Frontal cortex (tissue), 4 donors: Measurements from ENCODE around the gene DENND1A. TPM values are rescaled to one million over a fixed set of nuclear protein-coding genes. Genes with fewer than 3 reads are reported as not detected.

Experiments used
- DNase-seq, 2 donors: peaks; one replicate each; pipeline ENCODE4 v3.0.0; 2012; ENCODE audit warnings: low spot score in 2 of 2
- FAIRE-seq: peaks from 2 replicates; lab custom pipeline; 2012; peaks lifted over from hg19 to GRCh38; lab: Jason Lieb, UNC
- total RNA-seq: library from RNA; depleted of rRNA; stranded (reverse); fragments of >200 nt; gene quantifications from one replicate; pipeline ENCODE4 v1.2.3, GENCODE V29; 2014
- donor health status: control.
- donor health status: control.
- donor health status: control.

DENND1A gene
- total RNA-seq, 1 donor from 2014 or later: 17.9 TPM

DNA sequence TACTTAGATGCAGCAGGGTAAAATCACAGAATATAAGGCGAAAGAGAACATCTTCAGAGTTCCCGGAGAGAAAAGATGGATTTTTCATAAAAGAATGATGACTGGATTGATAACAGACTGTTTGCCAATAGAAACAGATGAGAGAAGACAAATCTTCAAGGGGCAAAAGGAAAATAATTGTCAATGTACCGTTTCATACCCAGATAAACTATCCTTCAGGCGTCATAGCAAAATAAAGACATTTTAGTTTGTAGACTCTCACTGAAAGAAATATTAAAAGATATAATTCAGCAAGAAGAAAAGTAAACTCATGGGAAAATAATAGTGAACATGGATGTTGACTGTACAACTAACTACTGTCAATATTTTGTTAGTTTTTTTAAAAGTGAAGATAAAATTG, 399.7 kb downstream of the DENND1A start:
- FAIRE-seq (no peak), DNase-seq (no peak)

DNA sequence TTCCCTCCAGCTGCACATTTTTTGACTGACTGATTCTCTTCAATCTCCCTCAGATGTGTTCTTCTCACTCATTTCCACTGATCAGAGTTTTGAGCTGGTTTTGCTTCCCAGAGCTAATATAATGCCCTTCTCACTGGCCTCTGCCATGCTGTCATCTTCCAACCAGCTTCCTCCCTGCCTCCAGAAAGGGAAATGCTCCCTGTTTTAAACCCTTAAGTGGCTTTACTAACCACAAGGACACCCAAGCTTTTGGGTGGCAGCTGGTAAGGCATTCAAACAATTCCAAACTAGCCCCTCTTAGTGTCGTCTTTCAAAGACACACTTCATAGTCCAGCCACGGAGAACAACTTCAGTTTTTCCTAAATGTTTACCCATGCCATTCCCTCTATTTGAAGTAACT, 401.4 kb downstream of the DENND1A start:
- no peak for DNase-seq
- no peak for FAIRE-seq

DNA sequence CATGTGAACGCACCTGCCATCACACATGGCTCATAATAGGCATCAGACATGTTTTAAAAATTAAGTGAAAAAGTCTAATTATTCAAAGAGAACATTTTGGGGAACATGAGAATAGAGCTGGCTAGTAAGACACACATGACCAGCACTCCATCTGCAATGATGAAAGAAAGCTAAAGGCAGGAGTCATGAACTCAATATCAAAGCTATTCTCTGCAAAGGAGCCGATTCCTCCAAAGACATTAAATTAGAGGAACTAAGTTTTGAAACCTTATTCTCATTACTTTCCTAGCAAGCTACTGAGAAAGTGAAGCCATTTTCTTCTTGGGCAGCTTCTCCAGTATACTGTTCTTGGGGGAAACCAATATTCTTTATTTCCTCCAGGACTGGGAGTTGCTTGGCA, 401.9 kb downstream of the DENND1A start:
- FAIRE-seq: no peak

DNA sequence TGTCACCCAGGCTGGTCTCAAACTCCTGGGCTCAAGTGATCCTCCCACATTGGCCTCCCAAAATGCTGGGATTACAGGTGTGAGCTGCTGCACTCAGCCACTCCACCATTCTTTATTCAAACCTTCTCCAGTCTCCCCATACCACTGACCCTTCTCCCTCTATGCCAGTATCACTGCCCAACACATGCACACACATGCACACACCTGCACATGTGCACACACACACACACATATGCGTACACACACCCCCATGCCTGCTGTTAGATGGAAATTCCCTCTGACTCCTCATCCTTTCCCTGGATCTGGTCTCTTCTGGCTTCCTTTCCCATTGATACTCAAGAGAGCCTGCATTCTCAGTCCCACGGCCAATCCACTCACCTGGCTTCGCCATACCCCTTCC, 404.0 kb downstream of the DENND1A start:
- FAIRE-seq: no peak
- no peak for DNase-seq

More for the DNA sequence above, 401.9 kb downstream of the DENND1A start:
- no peak for DNase-seq

DNA sequence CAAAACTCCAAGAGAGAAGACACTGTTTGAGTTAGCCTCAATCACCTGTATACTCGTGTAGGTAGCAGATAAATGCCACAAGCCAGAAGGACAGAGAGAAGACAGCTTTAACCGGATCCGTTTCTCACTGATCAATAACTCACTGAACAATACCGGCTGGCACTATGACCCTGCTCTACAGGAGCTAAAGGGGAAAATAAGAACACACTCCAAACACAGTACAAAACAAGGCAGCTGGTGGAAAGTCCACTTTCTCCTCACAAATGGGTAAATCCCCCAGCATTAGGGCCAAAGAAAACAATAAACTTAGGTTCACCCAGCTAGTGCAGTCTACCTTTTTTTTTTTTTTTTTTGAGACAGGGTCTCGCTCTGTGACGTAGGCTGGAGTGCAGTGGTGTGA, 404.5 kb downstream of the DENND1A start:
- no peak for FAIRE-seq

DNA sequence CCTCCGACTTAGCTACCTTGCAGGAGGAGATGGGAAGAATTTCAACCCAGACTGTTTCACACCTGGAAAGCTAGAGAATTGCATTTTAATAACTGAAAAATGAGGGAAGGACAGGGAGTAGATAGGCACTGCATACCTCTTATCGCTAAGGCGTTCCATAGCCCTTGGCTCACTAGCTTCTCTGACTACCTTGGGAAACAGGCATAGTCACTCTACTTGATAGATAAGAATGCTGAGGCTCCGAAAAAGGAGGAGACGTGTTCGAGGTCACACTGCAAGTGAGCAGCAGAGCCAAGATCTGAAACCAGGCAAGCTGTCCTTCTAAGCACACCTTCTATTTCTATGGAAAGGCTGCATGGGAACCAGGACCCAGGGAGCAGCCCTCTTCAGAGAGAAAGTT, 405.1 kb downstream of the DENND1A start:
- no peak for DNase-seq
- FAIRE-seq: no peak

More for the DNA sequence above, 404.5 kb downstream of the DENND1A start:
- DNase-seq: no peak

DNA sequence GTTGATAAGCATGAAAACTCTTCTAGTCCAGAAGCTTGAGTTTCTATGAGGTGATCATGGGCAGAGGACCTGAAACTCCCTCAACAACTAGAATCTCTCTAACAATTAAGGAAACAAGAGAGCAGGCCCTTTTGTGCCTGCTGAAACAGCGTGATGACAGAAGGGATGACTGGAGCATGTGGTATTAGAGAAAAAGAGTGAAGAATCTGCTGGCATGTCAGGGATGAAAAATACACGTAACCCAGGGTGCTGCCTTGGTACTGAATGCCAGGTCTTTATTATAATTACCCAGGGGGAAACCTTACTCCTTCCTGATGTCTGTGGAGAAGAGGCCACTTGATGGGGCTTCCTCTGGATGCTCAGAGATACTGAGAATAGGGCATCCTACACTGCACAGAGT, 406.1 kb downstream of the DENND1A start:
- no peak for DNase-seq
- FAIRE-seq: no peak

DNA sequence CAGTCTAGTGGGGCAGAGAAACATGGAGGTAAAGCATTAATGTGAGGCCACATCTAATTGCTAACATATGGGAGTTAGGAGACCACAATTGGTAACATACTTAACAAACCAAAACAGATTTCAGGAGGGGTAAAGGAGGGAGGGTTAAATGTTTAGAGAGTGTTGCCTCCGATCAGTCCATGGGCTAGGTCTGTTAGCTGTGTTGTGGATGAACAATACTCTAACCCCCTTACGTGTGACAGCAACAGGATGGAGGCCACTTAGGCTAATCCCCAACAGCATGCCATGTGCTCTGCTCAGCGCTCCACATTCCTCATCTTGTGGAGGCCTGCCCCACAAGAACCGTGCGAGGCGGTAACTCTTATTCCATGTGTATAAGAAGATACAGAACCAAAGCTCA, 406.9 kb downstream of the DENND1A start:
- DNase-seq: no peak
- no peak for FAIRE-seq

DNA sequence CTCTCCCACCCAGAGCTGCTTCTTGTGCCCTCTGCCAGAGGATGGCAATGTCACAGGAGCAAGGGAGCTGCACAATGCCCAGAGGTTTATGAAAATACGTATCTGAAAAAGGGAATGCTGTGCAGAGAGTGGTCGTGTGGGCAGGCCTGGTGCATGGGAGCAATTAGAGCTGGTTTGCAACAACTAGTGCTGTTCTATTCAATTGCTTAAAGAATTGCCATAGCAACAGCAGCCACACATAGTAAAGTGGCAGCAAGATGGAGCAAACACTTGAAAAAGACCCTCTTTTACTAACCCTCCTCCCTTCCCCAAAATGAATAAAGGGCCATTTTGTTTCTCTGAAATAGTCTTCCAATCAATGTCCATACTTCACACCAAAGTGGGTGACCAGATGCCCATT, 407.7 kb downstream of the DENND1A start:
- DNase-seq (no peak), FAIRE-seq (no peak)

DNA sequence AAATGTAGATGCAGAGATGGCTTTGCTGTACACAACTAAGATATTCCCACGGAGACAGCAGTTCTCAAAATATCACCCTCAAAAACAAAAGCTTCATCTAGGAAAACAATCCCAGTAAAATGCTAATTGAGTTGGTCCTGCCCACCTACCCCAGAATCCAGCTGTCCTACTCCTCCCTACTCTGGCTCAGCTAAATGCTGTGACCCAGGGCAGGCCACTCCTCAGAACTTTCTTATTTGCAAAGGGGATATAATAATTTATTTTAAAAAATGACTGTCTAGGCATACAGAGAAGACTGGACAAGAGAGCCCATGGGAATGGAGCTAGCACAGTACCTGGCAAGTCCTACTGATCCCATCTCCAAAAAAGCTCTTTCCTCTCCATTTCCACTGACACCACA, 411.6 kb downstream of the DENND1A start:
- DNase-seq (no peak), FAIRE-seq (no peak)

DNA sequence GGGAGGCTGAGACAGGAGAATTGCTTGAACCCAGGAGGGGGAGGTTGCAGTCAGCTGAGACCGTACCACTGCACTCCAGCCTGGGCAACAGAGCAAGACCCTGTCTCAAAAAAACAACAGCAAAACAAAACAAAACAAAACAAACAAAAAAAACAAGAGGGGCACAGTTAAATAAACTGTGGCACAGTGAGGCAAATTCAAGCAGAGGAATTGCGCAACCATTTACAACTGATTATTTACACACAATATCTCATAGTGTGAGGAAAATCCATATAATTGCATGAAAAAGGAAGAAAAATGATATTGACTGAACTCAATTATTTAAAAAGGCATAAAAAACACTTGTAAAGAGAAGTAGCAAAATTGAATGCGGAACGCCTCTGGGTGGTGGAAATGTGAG, 412.4 kb downstream of the DENND1A start:
- FAIRE-seq (no peak), DNase-seq (no peak)

DNA sequence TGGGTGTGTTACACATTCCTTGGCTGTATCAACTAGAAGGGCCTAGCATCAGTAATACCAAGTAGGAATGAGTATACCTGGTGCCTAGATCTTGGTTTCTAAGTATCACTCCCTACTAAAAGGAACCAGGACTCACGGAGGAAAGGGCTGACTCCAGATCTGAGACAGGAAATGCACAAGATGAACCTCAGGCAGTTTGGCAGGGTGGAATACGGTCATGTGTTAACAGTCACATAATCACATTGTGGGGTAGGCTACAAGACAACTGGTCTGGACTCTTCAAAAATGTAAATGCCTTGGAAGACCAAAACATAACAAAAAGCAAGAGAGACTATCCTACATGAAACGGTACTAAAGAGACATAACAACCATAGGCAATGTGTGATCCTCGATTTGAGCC, 415.2 kb downstream of the DENND1A start:
- DNase-seq: no peak

DNA sequence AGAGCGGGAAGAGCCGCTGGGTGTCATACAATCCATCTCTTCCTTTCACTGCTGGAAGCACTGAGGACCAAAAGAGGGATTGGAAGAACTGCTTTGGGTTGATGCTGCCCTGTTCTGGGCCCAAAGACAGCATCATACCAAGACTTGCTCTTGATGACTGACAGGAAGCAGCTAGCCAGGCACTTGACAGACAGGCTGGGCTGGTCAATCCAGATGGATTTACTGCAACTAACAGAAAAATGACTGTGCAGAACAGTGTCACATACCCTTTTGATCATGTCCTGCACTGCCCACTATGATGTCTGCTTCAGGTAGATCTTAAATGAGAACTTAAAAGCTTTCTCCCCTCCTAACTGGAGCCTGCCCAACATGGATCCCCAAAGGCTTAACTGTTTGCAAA, 416.4 kb downstream of the DENND1A start:
- no peak for DNase-seq
- no peak for FAIRE-seq

More for the DNA sequence above, 415.2 kb downstream of the DENND1A start:
- no peak for FAIRE-seq

DNA sequence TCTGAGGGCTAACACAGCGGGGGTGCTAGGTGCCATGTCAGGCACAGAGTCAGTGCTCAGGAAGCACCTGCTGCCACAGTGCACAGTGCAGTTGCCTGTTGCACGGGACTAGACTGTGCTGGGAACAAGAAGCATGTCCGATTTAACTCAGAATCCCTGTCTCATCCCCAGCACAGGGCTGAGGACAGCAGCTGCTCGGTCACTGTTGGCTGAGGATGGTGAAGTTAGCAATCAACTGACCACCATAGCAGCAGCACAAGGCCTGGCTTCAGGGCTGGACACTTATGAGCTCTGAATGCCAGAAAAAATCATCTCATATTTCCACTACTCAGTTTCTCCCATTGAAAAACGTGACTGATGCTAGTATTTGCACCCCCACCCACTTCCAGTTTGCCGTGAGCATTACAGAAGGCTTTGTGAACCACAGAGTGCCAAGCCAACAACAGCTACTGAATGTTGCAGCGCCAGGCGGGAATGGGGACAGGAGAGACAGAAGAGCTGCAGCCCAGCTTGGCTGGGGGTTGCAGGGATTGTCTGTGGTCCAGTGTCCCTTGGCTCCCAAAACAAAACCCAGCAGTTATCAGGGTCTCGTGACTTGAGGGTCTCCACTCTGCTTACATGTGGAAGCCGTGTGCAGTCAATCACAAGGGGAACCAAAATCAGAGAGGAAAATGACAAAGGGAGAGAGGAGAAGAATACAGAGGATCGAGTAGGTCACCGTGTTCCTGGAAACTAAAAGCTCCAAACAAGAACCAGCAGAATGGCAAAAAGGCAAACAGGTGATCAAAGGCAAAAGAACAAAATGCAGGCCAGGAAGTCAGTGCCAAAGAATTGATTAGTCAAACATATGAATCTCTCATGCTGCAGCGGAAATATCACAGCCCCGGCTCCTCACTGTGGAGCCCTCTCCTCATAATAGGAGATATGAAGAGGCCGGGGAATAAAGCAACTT, 418.3 kb downstream of the DENND1A start:
- DNase-seq: no peak

DNA sequence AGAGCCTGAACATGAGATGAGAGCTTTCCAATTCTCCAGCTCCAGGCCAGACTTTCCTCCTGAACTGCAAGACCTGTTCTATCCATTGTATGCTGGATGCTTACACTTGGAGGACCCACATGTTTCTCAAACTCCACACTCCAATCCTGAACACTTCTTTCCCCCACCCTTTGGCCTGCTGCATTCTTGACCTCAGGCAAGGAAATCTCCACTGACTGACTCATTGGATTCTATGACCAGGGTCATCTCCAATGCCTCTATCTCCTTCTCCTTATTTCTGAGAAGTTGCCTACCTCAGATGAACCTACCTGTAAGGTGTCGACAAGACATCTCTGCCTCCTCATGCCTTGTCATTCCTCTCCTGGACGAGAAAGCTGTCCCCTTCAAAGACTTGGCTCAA, 420.3 kb downstream of the DENND1A start:
- FAIRE-seq: no peak

More for the DNA sequence above, 418.3 kb downstream of the DENND1A start:
- FAIRE-seq: no peak

DNA sequence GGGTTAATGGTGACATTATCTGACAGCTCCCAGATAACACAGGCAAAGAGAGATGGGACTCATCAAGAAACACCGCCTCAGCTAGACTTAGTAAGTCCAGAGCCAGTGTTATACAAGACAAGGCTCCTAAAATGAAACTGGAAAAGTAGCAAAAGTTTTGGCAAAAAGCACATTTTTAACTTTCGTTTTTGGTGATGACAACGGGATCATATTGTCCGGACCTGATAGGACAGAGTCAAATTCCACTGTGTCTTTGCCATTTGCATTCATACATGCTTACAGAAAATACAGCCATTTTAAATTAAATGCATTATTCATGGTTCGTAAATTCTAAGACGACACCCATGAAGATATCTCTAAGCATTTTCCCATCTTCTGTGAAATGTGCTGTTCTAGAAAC, 421.9 kb downstream of the DENND1A start:
- FAIRE-seq: no peak

More for the DNA sequence above, 420.3 kb downstream of the DENND1A start:
- no peak for DNase-seq

DNA sequence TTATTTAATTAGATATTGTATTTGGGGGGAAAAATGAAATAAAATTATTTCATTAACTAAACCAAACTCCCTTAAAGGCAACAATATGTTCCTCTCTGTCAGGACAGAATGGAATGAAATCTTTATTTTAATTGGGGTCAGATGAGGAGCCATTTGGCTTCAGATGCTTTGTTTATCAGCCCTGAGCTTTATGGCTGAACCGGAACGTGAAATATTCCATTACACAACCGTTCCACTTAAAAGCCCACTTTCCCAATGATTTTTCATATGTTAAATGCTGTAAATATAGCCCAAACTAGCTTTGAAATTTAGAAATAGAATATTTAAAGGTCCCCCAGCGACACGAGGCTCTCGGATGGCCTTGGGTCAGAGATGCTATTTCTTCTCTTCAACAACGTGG, 424.4 kb downstream of the DENND1A start:
- DNase-seq (no peak), FAIRE-seq (no peak)

More for the DNA sequence above, 421.9 kb downstream of the DENND1A start:
- DNase-seq: no peak

DNA sequence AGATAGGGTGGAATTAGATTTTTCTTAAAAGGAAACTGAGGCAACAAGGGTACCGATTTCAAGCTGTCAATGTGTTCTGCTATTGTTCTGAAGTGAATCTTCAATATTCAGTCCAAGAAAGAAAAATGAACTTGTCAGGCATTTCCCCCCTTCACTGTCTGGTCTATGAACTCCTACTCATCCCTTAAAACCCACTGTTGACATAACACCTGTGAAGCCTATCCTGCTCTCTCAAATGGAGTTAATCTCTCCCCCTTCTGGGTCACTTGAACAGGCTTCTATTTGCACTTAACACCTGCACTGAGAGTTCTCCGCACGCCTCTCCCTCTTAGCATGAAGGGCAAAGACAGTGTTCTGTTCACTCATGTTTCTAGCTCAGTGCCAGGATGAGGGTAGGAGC, 429.6 kb downstream of the DENND1A start:
- FAIRE-seq (no peak), DNase-seq (no peak)

DNA sequence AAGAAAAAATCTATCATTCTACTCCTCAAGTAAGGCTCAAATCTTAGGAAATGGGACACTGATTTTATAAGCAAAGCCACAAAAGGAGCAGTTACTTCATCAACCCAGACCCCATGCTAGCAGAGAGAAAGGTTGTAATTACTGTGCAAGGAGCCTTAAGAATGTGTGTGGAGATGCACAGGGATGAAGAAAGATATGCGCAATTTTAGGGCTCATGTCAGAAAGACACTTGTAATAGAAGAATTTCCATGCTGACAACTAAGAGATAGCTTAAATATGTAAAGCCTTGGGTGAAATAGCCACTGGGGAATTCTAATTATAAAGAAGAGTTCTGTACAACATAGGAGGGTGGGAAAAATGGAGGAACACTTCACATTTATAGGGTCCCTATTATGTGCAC, 432.1 kb downstream of the DENND1A start:
- DNase-seq: no peak
- FAIRE-seq: no peak

DNA sequence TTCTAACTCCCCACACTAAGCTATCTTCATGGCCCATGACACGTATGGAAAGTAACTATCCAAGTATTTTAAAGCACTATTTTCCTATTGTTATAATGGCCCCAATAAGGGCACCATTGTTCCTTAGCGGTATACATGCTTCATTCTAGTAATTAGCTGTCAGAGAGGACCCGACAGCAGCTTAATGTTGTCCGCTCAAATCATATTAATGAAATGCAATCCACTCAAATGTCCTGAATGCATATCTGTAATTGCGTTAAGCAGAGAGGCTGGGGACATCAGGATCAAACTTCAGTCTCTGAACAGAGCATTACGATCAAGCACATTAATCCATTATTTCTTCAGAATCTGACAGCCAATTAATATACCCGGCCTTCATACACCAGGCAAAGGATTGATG, 434.2 kb downstream of the DENND1A start:
- FAIRE-seq (no peak), DNase-seq (no peak)

DNA sequence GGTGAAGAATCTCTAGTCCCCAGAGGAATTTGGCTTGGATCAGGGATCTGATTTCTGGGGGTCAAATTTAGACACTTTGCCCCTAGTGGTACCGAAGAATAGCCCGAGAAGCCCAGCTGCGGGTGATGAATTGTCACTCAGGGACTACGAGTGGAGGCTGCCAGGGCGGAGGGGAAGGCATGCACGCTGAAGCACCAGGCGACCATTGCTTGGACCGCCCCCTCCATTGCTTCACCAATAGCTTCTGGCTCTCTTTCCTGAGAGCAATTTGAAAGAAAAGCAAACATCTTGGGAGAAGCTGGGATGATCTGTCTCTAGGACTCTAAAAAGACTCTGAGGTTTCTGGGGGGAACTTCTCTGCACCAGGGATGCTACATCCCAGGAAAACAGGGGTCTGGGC, 436.3 kb downstream of the DENND1A start:
- DNase-seq: no peak
- no peak for FAIRE-seq

DNA sequence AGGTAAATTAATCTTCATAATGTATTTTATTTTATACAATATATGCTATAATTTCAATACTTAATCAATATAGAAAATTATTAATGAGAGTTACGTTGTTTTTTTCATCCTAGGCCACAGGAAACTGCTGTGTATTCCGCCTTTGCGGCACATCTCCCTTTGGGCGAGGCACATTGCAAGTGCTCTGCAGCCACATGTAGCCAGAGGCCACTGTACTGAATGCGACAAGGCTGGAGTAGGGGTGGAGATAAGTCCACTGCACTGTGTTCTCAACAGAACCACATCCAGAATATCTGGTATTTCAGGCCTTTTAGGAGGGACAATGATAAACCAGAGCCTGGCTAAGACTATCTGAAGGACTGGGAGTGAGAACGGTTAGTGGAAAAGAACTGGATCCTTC, 439.2 kb downstream of the DENND1A start:
- no peak for FAIRE-seq
- no peak for DNase-seq
